Stomach (tissue), 4 donors: Measurements from ENCODE around the gene CHST2.
"Not testable (repeated sequence)": the region's sequence is repeated elsewhere in the genome, so short reads cannot be mapped to it uniquely, and the experiment has no call there.

Experiments used
- EP300 ChIP-seq: sonication (generic); formaldehyde crosslinking; IDR thresholded peaks from one replicate; pipeline ENCODE4 v1.6.1; 2017; ENCODE audit warnings: antibody characterized with exemption
- POLR2AphosphoS5 ChIP-seq, 3 donors: sonication (generic); formaldehyde crosslinking; IDR thresholded peaks; one replicate each; pipeline ENCODE4 v1.6.1; 2016; ENCODE audit warnings: antibody characterized with exemption in 3 of 3
- TF ChIP-seq, protein P1 (sequence below), 7 experiments: fragments of 450-650 bp in 4 of 7; fragments of 200-600 bp in 3 of 7; sonication (generic) in 3 of 7; IDR thresholded peaks; one replicate each; pipeline ENCODE4 v1.5.1; 2016 to 2019; ENCODE audit warnings: antibody characterized with exemption in 7 of 7, control low read depth in 2 of 7, mild to moderate bottlenecking in 1 of 7

DNA sequence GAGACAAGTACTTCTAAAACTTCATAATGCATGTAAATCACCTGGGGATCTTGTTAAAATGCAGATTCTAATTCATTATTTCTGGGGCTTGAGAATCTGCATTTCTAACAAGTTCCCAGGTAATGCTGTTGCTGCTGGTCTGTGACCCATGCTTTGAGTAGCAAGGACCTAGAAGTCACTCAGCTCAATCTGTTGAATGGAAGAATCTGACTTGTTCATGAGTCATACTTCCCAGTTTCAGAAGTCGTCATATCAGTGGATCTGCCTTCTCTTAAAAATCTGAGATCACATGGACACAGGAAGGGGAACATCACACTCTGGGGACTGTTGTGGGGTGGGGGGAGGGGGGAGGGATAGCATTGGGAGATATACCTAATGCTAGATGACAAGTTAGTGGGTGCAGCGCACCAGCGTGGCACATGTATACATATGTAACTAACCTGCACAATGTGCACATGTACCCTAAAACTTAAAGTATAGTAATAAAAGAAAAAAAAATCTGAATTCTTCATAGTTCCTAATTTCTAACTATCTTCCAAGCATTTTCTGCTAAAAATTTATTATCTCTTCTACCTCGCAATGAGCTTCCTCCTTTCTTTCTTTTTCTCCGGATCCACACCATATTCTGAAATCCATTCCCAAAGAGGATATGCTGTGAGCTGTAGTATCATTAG, 46.2 kb downstream of the CHST2 start:
- TF ChIP-seq, protein P1, sequence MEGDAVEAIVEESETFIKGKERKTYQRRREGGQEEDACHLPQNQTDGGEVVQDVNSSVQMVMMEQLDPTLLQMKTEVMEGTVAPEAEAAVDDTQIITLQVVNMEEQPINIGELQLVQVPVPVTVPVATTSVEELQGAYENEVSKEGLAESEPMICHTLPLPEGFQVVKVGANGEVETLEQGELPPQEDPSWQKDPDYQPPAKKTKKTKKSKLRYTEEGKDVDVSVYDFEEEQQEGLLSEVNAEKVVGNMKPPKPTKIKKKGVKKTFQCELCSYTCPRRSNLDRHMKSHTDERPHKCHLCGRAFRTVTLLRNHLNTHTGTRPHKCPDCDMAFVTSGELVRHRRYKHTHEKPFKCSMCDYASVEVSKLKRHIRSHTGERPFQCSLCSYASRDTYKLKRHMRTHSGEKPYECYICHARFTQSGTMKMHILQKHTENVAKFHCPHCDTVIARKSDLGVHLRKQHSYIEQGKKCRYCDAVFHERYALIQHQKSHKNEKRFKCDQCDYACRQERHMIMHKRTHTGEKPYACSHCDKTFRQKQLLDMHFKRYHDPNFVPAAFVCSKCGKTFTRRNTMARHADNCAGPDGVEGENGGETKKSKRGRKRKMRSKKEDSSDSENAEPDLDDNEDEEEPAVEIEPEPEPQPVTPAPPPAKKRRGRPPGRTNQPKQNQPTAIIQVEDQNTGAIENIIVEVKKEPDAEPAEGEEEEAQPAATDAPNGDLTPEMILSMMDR (IDR thresholded peaks at IDR 0.05) = not testable (repeated sequence)
- not testable (repeated sequence) for TF ChIP-seq POLR2AphosphoS5 (IDR thresholded peaks at IDR 0.05); EP300
